Measurements from ENCODE around the gene PNLIP. TPM values are rescaled to one million over a fixed set of nuclear protein-coding genes. Genes with fewer than 3 reads are reported as not detected.

PNLIP gene
- total and polyA plus RNA-seq, 9 donors, result 0.12 to 0.20 (median 0.17) TPM; not detected in 4

- peaks cover 19% of the 10 kb centered on the region for H3K27me3 ChIP-seq (ENCODE audit: control insufficient read depth, insufficient read depth, low read length)
- no peak overlapping the region for H3K27ac ChIP-seq (ENCODE audit: low read length)
- H3K4me3 ChIP-seq (ENCODE audit: low read length), result no peak overlapping the region
- H3K36me3 ChIP-seq (ENCODE audit: control insufficient read depth, insufficient read depth, low read length), result no peaks in the 10 kb centered on the region
- H3K9me3 ChIP-seq (replicated peaks; ENCODE audit: control insufficient read depth, low read depth, low read length), result no peaks in the 10 kb centered on the region
- H3K4me1 ChIP-seq (ENCODE audit: control insufficient read depth, insufficient read depth, low read length), result peaks cover 8% of the 10 kb centered on the region
- no peak for DNase-seq
- WGBS (ENCODE audit: insufficient coverage), result 84% methylated on average over 6 of the region's 8 CpGs
Measured at GRCh38 chr10:116612107-116612769, 66.5 kb downstream of the PNLIP start.

- Histone ChIP-seq H3K9me3 (replicated peaks; ENCODE audit: control insufficient read depth, low read depth, low read length) (no peaks in the 10 kb centered on the region), H3K36me3 (ENCODE audit: control insufficient read depth, insufficient read depth, low read length) (no peaks in the 10 kb centered on the region), H3K27me3 (ENCODE audit: control insufficient read depth, insufficient read depth, low read length) (peaks cover 19% of the 10 kb centered on the region), H3K27ac (ENCODE audit: low read length) (no peak overlapping the region), H3K4me3 (ENCODE audit: low read length) (no peak overlapping the region), H3K4me1 (ENCODE audit: control insufficient read depth, insufficient read depth, low read length) (peaks cover 8% of the 10 kb centered on the region)
- 39% methylated on average over 2 of the region's 2 CpGs for WGBS (ENCODE audit: insufficient coverage)
- DNase-seq, result no peak
Measured at GRCh38 chr10:116613471-116613870, 67.7 kb downstream of the PNLIP start.

- no peaks in the 10 kb centered on the region for H3K9me3 ChIP-seq (replicated peaks; ENCODE audit: control insufficient read depth, low read depth, low read length)
- H3K4me1 ChIP-seq (ENCODE audit: control insufficient read depth, insufficient read depth, low read length), result peaks cover 1% of the 10 kb centered on the region
- H3K27ac ChIP-seq (ENCODE audit: low read length), result no peak overlapping the region
- WGBS (ENCODE audit: insufficient coverage), result 18% methylated on average over 2 of the region's 2 CpGs
- H3K27me3 ChIP-seq (ENCODE audit: control insufficient read depth, insufficient read depth, low read length), result peaks cover 7% of the 10 kb centered on the region
- H3K36me3 ChIP-seq (ENCODE audit: control insufficient read depth, insufficient read depth, low read length), result no peaks in the 10 kb centered on the region
- H3K4me3 ChIP-seq (ENCODE audit: low read length), result no peak overlapping the region
- no peak for DNase-seq
Measured at GRCh38 chr10:116614796-116615195, 69.1 kb downstream of the PNLIP start.

GRCh38 chr10:116615199-116615776, 69.6 kb downstream of the PNLIP start:
- peaks cover 4% of the 10 kb centered on the region for H3K27me3 ChIP-seq (ENCODE audit: control insufficient read depth, insufficient read depth, low read length)
- no peak for DNase-seq
- no peaks in the 10 kb centered on the region for H3K36me3 ChIP-seq (ENCODE audit: control insufficient read depth, insufficient read depth, low read length)
- no peak overlapping the region for H3K27ac ChIP-seq (ENCODE audit: low read length)
- no peaks in the 10 kb centered on the region for H3K9me3 ChIP-seq (replicated peaks; ENCODE audit: control insufficient read depth, low read depth, low read length)
- no peak overlapping the region for H3K4me3 ChIP-seq (ENCODE audit: low read length)
- H3K4me1 ChIP-seq (ENCODE audit: control insufficient read depth, insufficient read depth, low read length), result no peaks in the 10 kb centered on the region
- WGBS (ENCODE audit: insufficient coverage), result no CpG with 5 or more reads among the region's 3 CpGs

Other genes with a start within 250 kb of the PNLIP start
- gene CCDC172, start 221.5 kb upstream of the PNLIP start, total RNA-seq, result not detected
- not detected for gene CCDC172, start 221.5 kb upstream of the PNLIP start, polyA plus RNA-seq (ENCODE audit: insufficient read depth in 1 of 8, insufficient read length in 8 of 8, low replicate concordance in 1 of 8)
- gene PNLIPRP3, start 118.1 kb upstream of the PNLIP start, total RNA-seq, result 0.04 TPM
- under 1 TPM in 3 of 8 donors, not detected in 5; 0.05 to 0.08 (median 0.05) TPM for gene PNLIPRP3, start 118.1 kb upstream of the PNLIP start, polyA plus RNA-seq (ENCODE audit: insufficient read depth in 1 of 8, insufficient read length in 8 of 8, low replicate concordance in 1 of 8)
- not detected for gene PNLIPRP1, start 45.0 kb downstream of the PNLIP start, total RNA-seq
- gene PNLIPRP1, start 45.0 kb downstream of the PNLIP start, polyA plus RNA-seq (ENCODE audit: insufficient read depth in 1 of 8, insufficient read length in 8 of 8, low replicate concordance in 1 of 8), result under 1 TPM in 2 of 8 donors, not detected in 6; 0.15 to 0.18 TPM
- 0.49 TPM for gene PNLIPRP2, start 75.0 kb downstream of the PNLIP start, total RNA-seq
- under 1 TPM in 5 of 8 donors, not detected in 3; 0.20 to 0.51 (median 0.43) TPM for gene PNLIPRP2, start 75.0 kb downstream of the PNLIP start, polyA plus RNA-seq (ENCODE audit: insufficient read depth in 1 of 8, insufficient read length in 8 of 8, low replicate concordance in 1 of 8)
- gene HSPA12A, start 196.6 kb downstream of the PNLIP start, total RNA-seq, result 6.3 TPM
- 10 to 100 TPM in 1 of 8 donors, 1 to 10 TPM in 7; 5.5 to 10.8 (median 7.6) TPM for gene HSPA12A, start 196.6 kb downstream of the PNLIP start, polyA plus RNA-seq (ENCODE audit: insufficient read depth in 1 of 8, insufficient read length in 8 of 8, low replicate concordance in 1 of 8)